HG03342 (cell line): Measurements from ENCODE around the gene RELA.

Experiments used
- ATAC-seq: cut with Tn5 transposase; IDR thresholded peaks from one replicate; pipeline ENCODE4 v1.9.1; 2021; ENCODE audit warnings: mild to moderate bottlenecking, moderate library complexity; ENCODE audit not compliant: unreplicated experiment

RELA gene

DNA sequence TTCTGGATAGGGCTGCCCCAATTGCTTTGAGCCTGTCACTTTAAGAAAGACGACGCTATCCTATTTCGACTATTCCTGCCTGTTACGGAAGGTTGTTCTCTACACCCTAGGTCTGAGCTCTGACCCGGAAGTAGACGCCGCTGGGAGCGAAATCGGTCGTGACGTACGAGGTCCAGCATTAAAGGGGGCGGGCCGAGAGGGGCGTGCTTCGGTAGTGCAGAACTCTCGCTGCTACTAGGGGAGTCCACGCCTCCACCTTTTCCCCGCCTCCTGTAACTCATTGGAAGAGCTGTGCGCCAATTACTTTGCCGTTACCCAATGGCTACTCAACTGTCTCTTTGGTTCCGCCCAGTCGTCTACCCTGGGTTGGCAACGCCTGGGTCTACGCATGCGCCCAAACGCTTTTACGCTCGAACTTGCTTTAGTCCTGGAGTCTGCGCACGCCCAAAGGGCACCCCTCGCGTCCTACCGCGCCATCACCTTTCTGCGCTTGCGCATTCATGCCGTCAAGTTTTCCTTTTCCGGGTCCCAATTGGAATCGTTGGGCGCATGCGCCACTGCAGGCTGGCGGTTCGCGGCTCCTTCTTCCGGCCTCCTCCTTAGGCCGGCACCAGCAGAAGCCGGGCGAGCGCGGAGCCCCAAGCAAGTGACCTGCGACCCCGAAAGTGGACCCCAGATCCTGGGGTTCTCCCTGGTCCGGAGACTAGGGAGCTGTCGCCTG lies 47.3 kb downstream of the RELA start, which contains the start of gene PCNX3:
PCNX3 (plus strand) TSS at position 548 of the 721 bp plus-strand sequence. CDS start 536 bp downstream, outside the sequence.
- peak; percentile 74 for ATAC-seq

DNA sequence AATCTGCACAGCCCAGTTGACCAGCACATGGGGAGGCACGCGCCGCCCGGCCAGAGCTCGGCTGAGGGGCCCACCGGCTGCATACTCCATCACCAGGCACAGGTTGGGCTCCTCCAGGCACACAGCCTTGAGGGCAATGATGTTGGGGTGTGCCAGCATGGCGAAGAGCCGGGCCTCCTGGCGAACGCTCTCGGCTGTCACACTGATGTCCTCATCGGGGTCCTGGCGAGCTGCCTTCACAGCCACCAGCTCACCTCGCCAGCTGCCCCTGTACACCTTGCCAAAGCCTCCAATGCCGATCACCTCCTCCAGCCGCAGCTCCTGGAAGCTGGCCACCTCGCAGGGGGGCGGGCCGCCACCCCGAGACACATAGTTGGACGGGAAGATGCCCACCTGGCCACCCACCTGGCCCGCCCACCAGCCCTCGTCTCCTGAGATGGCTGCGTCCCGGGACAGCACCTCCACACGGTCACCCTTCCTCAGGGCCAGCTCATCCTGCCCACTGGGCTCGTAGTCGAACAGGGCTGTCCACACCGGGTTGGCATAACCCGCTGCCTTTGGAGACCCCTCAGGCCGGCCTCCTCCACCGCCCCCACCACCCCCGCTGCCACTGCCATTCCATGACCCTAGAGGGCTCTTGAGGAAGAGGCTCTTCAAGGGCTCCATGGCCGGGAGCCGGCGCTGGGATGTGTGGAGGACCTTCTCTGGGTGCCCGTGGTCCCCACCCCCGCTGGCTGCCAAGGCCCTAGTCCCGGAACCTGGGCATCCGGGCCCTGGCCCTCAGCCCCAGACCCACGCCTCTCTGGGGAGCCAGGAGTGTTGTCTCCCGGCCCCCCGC lies 49.4 kb downstream of the RELA start:
- ATAC-seq: no peak

DNA sequence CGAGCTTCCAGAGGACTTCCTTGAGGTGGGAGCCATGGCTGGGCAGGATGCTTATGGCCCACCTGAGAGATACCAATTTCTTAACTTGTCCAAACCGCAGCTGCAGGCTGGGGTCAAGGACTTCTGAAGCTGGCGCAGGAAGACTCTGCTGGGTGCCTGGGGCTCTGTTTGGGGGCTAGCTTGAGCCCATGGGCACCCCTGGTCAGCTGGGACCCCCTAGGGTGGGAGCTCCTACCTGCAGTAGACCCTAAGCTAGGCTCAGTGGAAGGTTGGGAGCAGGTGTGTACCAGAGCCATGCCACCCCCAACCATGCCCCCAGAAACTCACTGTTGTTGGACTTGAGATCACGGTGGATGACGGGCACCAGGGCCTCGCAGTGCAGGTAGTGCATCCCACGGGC lies 50.0 kb downstream of the RELA start:
- ATAC-seq: no peak

DNA sequence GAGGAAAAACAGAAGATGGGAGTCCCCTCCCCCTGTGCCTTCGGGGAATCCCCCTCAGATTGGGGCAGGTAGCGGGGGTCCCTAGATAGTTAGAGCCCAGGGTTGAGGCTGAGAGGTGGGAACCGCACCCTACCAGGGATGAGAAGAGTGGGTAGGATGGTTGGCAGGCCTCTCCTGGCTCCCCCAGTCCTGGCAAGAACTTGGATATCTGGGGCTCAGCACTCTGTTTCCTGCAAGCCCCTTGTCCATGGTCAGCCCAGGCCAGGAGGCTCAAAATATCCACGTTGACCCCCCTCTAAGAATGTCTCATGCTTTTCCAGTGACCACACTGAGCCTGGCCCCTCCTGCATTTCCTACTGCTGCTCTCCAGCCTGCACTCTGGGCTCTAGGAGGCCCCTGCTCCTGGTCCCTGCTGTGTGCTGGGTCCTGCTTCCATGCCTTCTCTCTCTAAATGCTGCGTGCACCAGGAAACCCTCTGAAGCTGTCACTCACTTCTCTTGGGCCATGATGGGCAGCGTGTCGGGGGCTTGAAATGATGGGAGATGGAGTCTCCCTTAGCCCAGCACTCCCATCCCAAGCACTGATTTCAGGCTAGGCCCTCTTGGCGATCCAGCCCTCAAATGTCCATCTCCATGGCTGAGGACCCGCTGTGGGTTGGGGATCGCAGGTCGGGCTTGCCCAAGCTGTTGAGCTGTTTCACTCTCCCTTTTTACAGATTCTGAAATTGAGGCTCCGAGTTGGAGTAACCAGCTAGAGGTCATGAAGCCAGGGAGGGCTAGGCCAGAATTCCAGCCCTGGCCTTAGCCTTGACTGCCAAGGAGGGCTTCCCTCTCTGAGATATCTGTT lies 50.7 kb downstream of the RELA start:
- ATAC-seq: no peak

DNA sequence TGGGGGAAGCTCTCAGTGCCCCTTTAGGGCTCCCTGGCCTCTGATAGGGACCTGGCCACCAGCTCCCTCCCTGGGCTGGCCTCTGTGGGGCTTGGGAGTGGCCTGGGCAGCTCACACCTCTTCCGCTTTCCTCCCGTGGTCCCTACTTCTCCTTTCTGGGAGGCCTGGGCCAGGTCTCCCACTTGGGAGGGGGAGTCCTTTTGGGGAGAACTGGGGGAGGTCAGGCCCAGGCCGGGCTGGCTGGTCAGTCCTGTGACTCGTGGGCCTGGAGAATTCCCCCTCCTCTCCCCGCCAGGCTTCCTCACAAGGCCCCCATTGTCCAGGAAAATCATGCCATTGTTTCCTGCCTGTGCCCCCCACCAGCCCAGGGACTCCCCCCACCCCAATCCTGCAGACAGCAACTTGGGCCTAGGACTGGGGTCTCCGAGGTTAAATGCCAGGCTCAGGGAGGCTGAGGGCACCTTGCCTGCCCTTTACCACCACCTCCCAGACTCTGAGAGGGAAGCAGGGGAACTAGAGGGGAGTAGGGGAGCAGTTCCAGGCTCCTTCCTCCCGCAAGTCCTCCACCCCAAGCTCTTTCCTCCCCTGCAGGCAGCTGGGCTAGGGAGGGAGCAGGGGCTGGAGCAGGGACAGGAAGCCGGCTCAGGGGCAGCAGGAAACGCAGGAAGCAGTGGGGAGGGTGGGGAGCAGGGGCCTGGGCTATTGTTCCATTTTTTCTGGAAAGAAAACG lies 51.5 kb downstream of the RELA start:
- no peak for ATAC-seq

DNA sequence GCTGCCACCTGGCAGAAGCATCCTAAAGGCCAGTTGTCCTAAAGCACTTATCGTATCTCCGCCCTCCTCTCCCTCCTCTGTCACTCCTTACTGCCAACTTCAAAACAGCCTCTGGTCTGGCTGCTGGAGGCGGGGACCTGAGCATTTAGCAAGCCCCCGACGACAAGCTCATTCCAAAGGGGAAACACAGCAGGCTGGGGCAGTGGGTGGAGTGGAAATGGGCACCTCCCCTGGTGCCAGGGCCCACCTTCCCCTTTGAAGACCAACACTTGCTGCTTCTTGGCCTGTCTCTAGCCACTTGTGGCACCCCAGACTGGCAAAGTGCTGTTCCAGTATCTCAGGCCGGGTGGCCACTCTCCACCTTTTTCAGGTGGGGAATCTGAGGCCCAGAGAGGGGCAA lies 52.3 kb downstream of the RELA start:
- no peak for ATAC-seq

DNA sequence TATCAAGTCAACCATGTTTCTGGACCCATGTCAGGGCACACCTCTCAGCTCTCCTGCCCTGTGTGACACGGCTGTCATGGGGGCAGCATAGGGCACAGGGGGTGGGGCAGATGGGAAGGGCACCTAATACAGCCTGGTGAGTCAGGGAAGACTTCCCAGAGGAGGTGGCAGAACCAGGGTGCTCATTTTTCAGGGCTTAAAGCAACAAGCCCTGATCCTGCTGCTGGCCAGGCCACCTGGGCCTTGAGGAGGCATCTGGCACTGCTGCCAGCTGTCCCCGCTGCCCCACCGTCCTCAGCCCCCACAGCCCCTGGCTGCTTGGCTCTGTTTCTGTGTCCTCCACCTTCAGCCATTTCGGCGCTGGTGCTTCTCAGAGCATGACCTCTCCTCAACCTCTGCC lies 53.1 kb downstream of the RELA start:
- ATAC-seq: no peak

DNA sequence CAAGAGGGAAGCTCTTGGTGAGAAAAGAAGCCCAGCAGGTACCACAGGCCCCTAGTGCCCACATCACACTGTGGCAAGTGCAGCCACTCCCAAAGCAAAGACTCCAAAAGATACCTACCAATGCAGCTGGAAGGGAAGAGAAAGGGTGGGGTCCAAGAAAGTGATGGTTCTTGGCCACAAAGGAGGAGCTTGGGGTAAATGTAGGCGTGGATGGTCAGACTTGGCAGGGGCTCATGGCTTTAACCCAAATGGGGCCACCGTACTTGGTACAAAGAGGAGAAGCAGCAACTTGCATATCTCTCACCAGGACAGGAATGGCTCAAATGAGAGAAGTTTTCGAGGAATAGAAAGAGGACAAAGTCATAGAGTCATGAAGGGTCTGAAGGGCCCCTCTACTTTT lies 53.5 kb downstream of the RELA start:
- no peak for ATAC-seq

DNA sequence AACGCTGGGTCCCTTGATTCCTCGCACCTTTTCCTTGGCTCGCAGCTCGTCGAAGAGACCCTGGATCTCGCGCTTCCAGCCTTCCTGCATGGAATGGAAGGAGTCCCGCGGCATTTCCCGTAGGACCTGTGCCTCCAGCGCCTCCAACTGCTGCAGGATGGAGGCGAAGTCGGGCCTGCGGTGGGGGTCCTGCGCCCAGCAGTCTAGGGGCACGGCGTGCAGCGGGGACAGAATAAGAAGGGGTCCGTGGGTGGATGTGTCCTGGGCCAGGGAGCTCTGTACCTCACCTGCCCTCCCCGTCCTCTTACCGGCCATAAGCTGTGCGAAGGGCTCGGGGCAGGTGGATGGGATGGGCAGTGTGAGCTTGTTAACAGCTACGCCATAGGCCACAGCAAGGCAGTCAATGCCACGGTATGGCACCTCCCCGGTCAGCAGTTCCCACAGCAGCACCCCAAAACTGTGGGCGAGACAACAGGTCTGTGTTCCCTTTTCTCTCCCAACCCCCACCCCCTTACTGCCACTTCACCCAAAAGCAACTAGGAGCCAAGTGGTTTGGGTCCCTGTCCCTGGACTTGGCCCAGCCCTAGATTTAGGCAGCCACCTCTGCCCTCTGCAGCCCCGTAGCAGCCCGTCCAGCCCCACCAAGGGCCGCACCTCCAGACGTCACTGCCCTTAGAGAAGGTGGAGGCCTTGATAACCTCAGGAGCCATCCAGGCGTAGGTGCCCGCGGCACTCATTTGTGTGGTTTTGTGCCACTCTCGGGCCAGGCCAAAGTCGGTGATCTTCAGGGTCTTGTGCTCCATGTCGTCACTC lies 54.9 kb downstream of the RELA start:
- no peak for ATAC-seq

DNA sequence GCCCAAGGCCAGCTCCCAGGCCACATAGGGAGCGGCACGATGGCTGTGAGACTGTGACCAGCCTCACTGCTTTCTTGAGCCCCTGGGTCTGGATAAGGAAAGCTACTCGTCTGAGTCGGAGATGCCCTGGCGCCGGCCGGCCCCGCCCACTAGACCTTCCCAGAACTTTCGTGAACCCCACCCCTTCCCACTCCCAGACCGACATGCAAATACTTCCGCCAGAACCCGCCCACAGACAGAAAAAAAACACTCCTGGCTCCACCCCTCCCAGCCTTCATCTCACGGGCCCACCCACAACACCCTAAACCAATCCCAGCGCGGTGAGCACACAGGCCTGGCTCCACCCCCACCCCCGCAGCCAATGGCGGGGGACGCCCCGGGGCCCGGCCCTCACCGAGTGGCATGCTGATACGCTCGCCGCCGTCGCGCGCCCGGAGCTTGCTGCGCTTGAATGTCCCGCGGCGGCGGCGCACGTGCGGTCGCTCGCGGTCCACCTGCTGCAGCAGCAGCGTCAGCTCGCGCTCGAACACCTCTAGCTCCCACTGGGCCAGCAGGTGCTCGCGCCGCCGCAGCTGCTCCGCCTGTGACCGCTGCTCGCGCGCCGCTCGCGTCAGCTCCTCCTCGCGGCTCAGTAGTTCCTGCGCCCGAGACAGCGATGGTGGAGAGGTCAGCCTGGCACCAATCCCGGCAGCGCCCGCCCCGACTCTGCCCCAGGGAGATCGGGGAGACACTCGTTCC lies 55.7 kb downstream of the RELA start:
- no peak for ATAC-seq

DNA sequence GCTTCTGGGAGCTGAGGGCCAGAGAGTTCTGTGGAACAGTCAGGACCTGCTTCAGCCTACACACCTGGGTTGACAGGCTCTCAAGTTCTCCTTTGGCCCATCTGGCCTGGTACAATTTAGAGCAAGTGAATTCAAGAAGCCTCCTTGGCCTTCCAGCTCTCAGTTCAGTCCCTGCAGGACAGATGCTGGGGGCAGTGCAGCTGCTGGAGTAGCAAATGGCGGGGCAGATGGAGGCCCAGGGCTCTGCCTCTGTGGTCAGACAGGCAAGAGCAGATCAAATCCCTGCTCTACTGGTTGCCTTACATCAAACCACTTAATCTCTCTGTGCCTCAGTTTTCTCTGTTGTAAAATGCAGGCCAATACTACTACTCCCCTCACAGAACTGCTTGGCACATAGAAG lies 58.5 kb downstream of the RELA start:
- no peak for ATAC-seq
